HepG2 (cell line): ENCODE data around the gene OR4K17. TPM values are rescaled to one million over a fixed set of nuclear protein-coding genes. Genes with fewer than 3 reads are reported as not detected.

Experiments used
- ATAC-seq: fragments of 200-7000 bp; cut with Tn5 transposase; 3 replicates; pipeline ENCODE4 v1.9.1; 2020; ENCODE audit warnings: mild to moderate bottlenecking, moderate library complexity
- BruUV-seq: library from RNA; stranded (reverse); fragments of 400-500 nt; replicated peaks from 2 replicates; lab custom pipeline; 2021; lab: Mats Ljungman, UMichigan
- CTCF ChIA-PET: fragments of 300-600 bp; formaldehyde crosslinking; extraction: SDS; loops from one replicate; lab custom pipeline; 2021; ENCODE audit warnings: low total read pairs, inconsistent platforms, low intra/inter-chr PET ratio; lab: Yijun Ruan, JAX
- POLR2A ChIA-PET: fragments of 350-600 bp; sonication (Branson Sonifier 250); formaldehyde crosslinking; loops from one replicate; lab custom pipeline; 2020; ENCODE audit warnings: antibody characterized with exemption, inconsistent platforms; lab: Yijun Ruan, JAX
- DNase-seq: peaks from one replicate; pipeline ENCODE4 v3.0.0-alpha.2; 2015; ENCODE audit warnings: low spot score
- FAIRE-seq: peaks from 3 replicates; lab custom pipeline; 2011; peaks lifted over from hg19 to GRCh38; lab: Jason Lieb, UNC
- H2AFZ ChIP-seq: one replicate; pipeline ENCODE4 v1.6.1; 2011; ENCODE audit warnings: low read length, inconsistent platforms
- H3K27ac ChIP-seq: fragments of 300-600 bp; 3 replicates; pipeline ENCODE4 v1.8.0; 2011; ENCODE audit warnings: mixed run types, mild to moderate bottlenecking, mixed read lengths, low read length, inconsistent platforms; ENCODE audit not compliant: insufficient read depth; ENCODE audit errors: extremely low read length
- H3K27me3 ChIP-seq, 2 experiments: fragments of 200-600 bp in 1 of 2; 2 replicates in 1 of 2; 3 replicates in 1 of 2; pipeline versions ENCODE4 v1.6.0 to v1.8.0; 2011; ENCODE audit warnings: low read length in 2 of 2, mild to moderate bottlenecking in 2 of 2, moderate library complexity in 2 of 2, inconsistent platforms in 1 of 2; ENCODE audit not compliant: insufficient read depth in 2 of 2, control insufficient read depth in 1 of 2
- H3K36me3 ChIP-seq, 2 experiments: fragments of 200-600 bp in 1 of 2; replicated peaks in 1 of 2; 2 replicates in 1 of 2; 3 replicates in 1 of 2; pipeline versions ENCODE4 v1.5.1 to v1.8.0; 2011; ENCODE audit warnings: low read length in 2 of 2, inconsistent platforms in 1 of 2; ENCODE audit not compliant: insufficient read depth in 2 of 2, control insufficient read depth in 1 of 2
- H3K4me1 ChIP-seq: 2 replicates; pipeline ENCODE4 v1.5.1; 2012; ENCODE audit warnings: low read length, inconsistent platforms; ENCODE audit not compliant: insufficient read depth
- H3K4me2 ChIP-seq: 2 replicates; pipeline ENCODE4 v1.6.0; 2011; ENCODE audit warnings: low read depth, low read length, inconsistent platforms
- H3K4me3 ChIP-seq, 3 experiments: fragments of 200-600 bp in 1 of 3; sonication (generic), shearing (Covaris generic) in 1 of 3; replicated peaks in 1 of 3; 2 replicates each; pipeline ENCODE4 v1.5.1; 2011 to 2016; ENCODE audit warnings: low read length in 3 of 3, inconsistent platforms in 2 of 3, low read depth in 2 of 3, mild to moderate bottlenecking in 2 of 3, control low read depth in 1 of 3, mixed read lengths in 1 of 3; ENCODE audit not compliant: insufficient read depth in 1 of 3
- H3K79me2 ChIP-seq: one replicate; pipeline ENCODE4 v1.6.1; 2011; ENCODE audit warnings: low read length, inconsistent platforms; ENCODE audit not compliant: insufficient read depth
- H3K9ac ChIP-seq: 2 replicates; pipeline ENCODE4 v1.6.0; 2011; ENCODE audit warnings: mild to moderate bottlenecking, low read depth, low read length, inconsistent platforms; ENCODE audit not compliant: insufficient read depth
- H3K9me3 ChIP-seq: 2 replicates; pipeline ENCODE4 v1.5.1; 2012; ENCODE audit warnings: mild to moderate bottlenecking, low read length
- H4K20me1 ChIP-seq: 2 replicates; pipeline ENCODE4 v1.6.0; 2011; ENCODE audit warnings: inconsistent platforms, mild to moderate bottlenecking, low read length, moderate library complexity; ENCODE audit not compliant: insufficient read depth
- JUNB ChIP-seq: sonication (generic); formaldehyde crosslinking; IDR thresholded peaks from 2 replicates; pipeline ENCODE4 v1.8.0; 2022; ENCODE audit warnings: missing genetic modification reagents, mild to moderate bottlenecking, borderline replicate concordance
- MAFF ChIP-seq: IDR thresholded peaks from 2 replicates; pipeline ENCODE4 v1.6.1; 2011; ENCODE audit warnings: low read depth, low read length, improper control_type of control experiment
- MAFK ChIP-seq, 2 experiments: IDR thresholded peaks in 1 of 2; conservative IDR thresholded peaks in 1 of 2; 2 replicates each; pipeline ENCODE4 v1.6.1; 2011; ENCODE audit warnings: improper control_type of control experiment in 2 of 2, low read length in 2 of 2
- MEIS1 ChIP-seq: sonication (generic); formaldehyde crosslinking; IDR thresholded peaks from 2 replicates; pipeline ENCODE4 v1.9.0; 2021; ENCODE audit warnings: mild to moderate bottlenecking, missing genetic modification reagents, moderate library complexity, borderline replicate concordance
- MYNN ChIP-seq: sonication (generic); formaldehyde crosslinking; IDR thresholded peaks from 2 replicates; pipeline ENCODE4 v1.4.0; 2020; ENCODE audit warnings: mild to moderate bottlenecking, low read depth, missing genetic modification reagents
- NFE2L2 ChIP-seq: fragments of 150-350 bp; IDR thresholded peaks from 2 replicates; pipeline ENCODE4 v1.6.1; 2014; ENCODE audit warnings: low read length
- NR2F2 ChIP-seq: IDR thresholded peaks from 2 replicates; pipeline ENCODE4 v1.6.1; 2012; ENCODE audit warnings: low read depth, inconsistent platforms, borderline replicate concordance
- RXRB ChIP-seq: IDR thresholded peaks from 2 replicates; pipeline ENCODE4 v1.6.1; 2016; ENCODE audit warnings: borderline replicate concordance, missing genetic modification reagents, missing compliant biosample characterization
- SAP130 ChIP-seq: IDR thresholded peaks from 2 replicates; pipeline ENCODE4 v1.6.1; 2016; ENCODE audit warnings: low read depth
- ZNF546 ChIP-seq: sonication (generic); formaldehyde crosslinking; conservative IDR thresholded peaks from 2 replicates; pipeline ENCODE4 v1.8.1; 2023; ENCODE audit warnings: mild to moderate bottlenecking, missing genetic modification reagents
- ZNF792 ChIP-seq: IDR thresholded peaks from 2 replicates; pipeline ENCODE4 v1.6.1; 2016
- WGBS: methylation state at CpG from one replicate; pipeline ENCODE4 v1.1.6; 2017; ENCODE audit warnings: low lambda C conversion rate; 5-methylcytosine and 5-hydroxymethylcytosine counted together
- in situ Hi-C: cut with HindIII; loops from 2 replicates; pipeline ENCODE4 v1.10.0; 2017; ENCODE audit warnings: low pct_unique_long_range_greater_than_20kb; ENCODE audit not compliant: extremely low pct_ligation_motif_present
- intact Hi-C: fragments of 100-400 bp; cut with micrococcal nuclease; formaldehyde crosslinking; loops from one replicate; pipeline ENCODE4 v1.10.0; 2022; ENCODE audit not compliant: unreplicated experiment
- polyA plus RNA-seq, 8 experiments: library from polyadenylated mRNA; depleted of rRNA in 3 of 8; stranded (reverse) in 7 of 8; unstranded in 1 of 8; fragments of >200 nt; fragmentation: Illumina TruSeq in 4 of 8; extraction: Trizol in 4 of 8; gene quantifications; 2 replicates each; pipeline versions ENCODE4 v1.2.1 to v1.2.3, GENCODE V29; 2011 to 2016; ENCODE audit warnings: low read depth in 4 of 8, missing spikeins in 1 of 8, mixed read lengths in 1 of 8; ENCODE audit not compliant: insufficient read depth in 1 of 8
- total RNA-seq, 5 experiments: library from RNA; depleted of rRNA; stranded (reverse); fragments of >200 nt; fragmentation: Illumina TruSeq; extraction: Trizol; gene quantifications; 2 replicates each; pipeline ENCODE4 v1.2.3, GENCODE V29; 2016; ENCODE audit warnings: low read depth in 1 of 5

Gene OR4K17
- total and polyA plus RNA-seq, 2 of the 13 experiments (the other 11 are each of a cell fraction or from before 2014, with no cell fraction given): not detected

GRCh38 chr14:20116748-20117147 is 6.2 kb downstream of the OR4K17 start:
- POLR2A ChIA-PET: no interaction called here
- Histone ChIP-seq H3K4me1 (no peaks in the 10 kb centered on the region), H3K36me3 (no peaks in the 10 kb centered on the region), H3K9me3 (peaks cover 17% of the 10 kb centered on the region; the same call in 1 of the 2 replicates), H3K27me3 (no peaks in the 10 kb centered on the region), H2AFZ (no peak overlapping the region), H4K20me1 (no peaks in the 10 kb centered on the region), H3K27ac (no peak overlapping the region), H3K4me3 (no peak overlapping the region), H3K9ac (no peak overlapping the region), H3K79me2 (no peaks in the 10 kb centered on the region), H3K4me2 (no peak overlapping the region)
- 13% methylated on average over 1 of the region's 1 CpG for WGBS
- no peak for DNase-seq
- TF ChIP-seq MEIS1 (CRISPR knock-in tag): no peak
- peak; percentile 72 for TF ChIP-seq MAFF
- no peak for TF ChIP-seq JUNB (CRISPR knock-in tag)
- TF ChIP-seq NR2F2: no peak
- no peak for TF ChIP-seq ZNF792 (CRISPR knock-in tag)
- peak; percentile 63 to 86; a peak in 3 of 4 replicates for TF ChIP-seq MAFK (conservative IDR thresholded peaks at IDR 0.05 in 1 of 2, IDR thresholded peaks at IDR 0.05 in 1 of 2; ENCODE audit: low read length in 2 of 2)
- TF ChIP-seq ZNF546 (CRISPR knock-in tag): no peak
- peak; percentile 28; the same call in 1 of the 2 replicates for TF ChIP-seq NFE2L2
- TF ChIP-seq RXRB: no peak
- in situ Hi-C loops (no loop called here), intact Hi-C loops (no loop called here)
- ATAC-seq: no peak
- FAIRE-seq: no peak
- no TSS peak for BruUV-seq
- CTCF ChIA-PET: no interaction called here

GRCh38 chr14:20118795-20119194 is 8.3 kb downstream of the OR4K17 start:
- DNase-seq: no peak
- FAIRE-seq: no peak
- no peak overlapping the region for H3K4me3 ChIP-seq
- H2AFZ ChIP-seq: no peak overlapping the region
- in situ Hi-C loops (no loop called here), intact Hi-C loops (no loop called here)
- POLR2A ChIA-PET: no interaction called here
- H3K27me3 ChIP-seq: no peaks in the 10 kb centered on the region
- no peaks in the 10 kb centered on the region for H4K20me1 ChIP-seq
- no peaks in the 10 kb centered on the region for H3K79me2 ChIP-seq
- no peak for ATAC-seq
- no peaks in the 10 kb centered on the region for H3K4me1 ChIP-seq
- WGBS: 33% methylated on average over 5 of the region's 5 CpGs
- CTCF ChIA-PET: no interaction called here
- peaks cover 17% of the 10 kb centered on the region; the same call in 1 of the 2 replicates for H3K9me3 ChIP-seq
- H3K36me3 ChIP-seq: no peaks in the 10 kb centered on the region
- no peak overlapping the region for H3K9ac ChIP-seq
- no TSS peak for BruUV-seq
- TF ChIP-seq SAP130 (CRISPR knock-in tag): no peak
- no peak for TF ChIP-seq MYNN (CRISPR knock-in tag)
- H3K4me2 ChIP-seq: no peak overlapping the region
- no peak overlapping the region for H3K27ac ChIP-seq
